PFSK-1 (cell line): ENCODE measurements around the gene DNAH14.

Experiments used
- POLR2AphosphoS5 ChIP-seq: IDR thresholded peaks from 2 replicates; pipeline ENCODE4 v1.6.1; 2012; ENCODE audit warnings: low read depth, mild to moderate bottlenecking, control low read depth, low read length, moderate library complexity
- REST ChIP-seq, 2 experiments: IDR thresholded peaks; 2 replicates each; pipeline versions ENCODE4 v1.6.1 to v1.8.0; 2011 to 2012; ENCODE audit warnings: low read depth in 2 of 2, low read length in 2 of 2, control low read depth in 1 of 2, inconsistent platforms in 1 of 2, mild to moderate bottlenecking in 1 of 2, moderate library complexity in 1 of 2; ENCODE audit not compliant: insufficient read depth in 1 of 2
- TAF1 ChIP-seq: IDR thresholded peaks from 2 replicates; pipeline ENCODE4 v1.6.1; 2012; ENCODE audit warnings: low read length, control low read depth, borderline replicate concordance; ENCODE audit not compliant: insufficient read depth

DNA sequence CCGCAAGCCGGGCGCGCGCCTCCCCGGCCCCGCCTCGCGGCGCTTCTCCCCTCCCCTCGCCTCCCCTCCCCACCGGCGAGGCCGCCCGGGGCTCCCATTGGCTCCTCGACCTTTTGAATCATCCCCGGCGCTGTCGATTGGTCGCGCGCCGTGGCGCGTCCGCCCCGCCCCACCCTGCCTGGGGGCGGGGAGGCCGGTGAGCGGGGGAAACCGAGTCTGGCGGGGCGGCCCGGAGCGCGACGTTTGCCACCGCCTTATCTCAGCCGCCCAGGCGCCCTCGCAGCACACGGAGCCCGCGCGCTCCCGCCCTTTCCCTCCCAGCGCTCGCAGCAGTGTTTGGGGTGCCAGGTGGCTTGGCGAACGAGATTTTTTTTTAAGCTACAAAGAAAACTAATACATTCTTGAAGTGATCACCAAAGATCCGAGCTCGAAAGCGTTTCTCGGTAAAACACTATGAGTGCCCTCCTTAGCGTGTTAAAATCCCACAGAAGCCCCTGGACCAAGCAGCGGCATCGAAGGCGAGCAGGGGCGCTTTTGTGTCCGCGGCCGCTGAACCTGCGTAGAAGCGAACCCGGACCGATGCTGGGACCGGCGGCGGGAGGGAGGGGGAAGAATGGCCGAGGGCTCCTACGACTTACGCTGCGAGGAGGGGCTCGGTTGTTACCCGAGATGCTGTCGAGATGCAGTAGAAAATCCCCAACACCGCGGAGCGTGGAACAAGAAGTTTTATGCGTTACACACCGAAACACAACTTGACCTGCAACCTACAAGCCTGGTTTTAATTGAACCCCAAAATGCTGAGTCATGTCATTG, 498.8 kb downstream of the DNAH14 start:
- TF ChIP-seq REST (IDR thresholded peaks at IDR 0.05; ENCODE audit: insufficient read depth in 1 of 2, low read depth in 2 of 2, low read length in 2 of 2) (peak in 1 of 2 experiments; percentile 38; a peak in 1 of 4 replicates), POLR2AphosphoS5 (peak; percentile 72), TAF1 (0 out of 2 replicates have a peak, but pooled peaks have one; percentile 46)
